GM13976 (cell line): ENCODE data around the gene RAB36.

Source experiments
- DNase-seq: peaks from one replicate; pipeline ENCODE4 v3.0.0; 2012; ENCODE audit warnings: low spot score
- in situ Hi-C: fragments of 300-500 bp; cut with MboI; formaldehyde crosslinking; loops from one replicate; pipeline ENCODE4 v1.12.0; 2022; ENCODE audit warnings: low sequenced_read_pairs, mixed read lengths, inconsistent platforms; ENCODE audit not compliant: unreplicated experiment
- TF ChIP-seq, protein P1 (sequence below): IDR thresholded peaks from 2 replicates; pipeline ENCODE4 v1.5.1; 2012; ENCODE audit warnings: borderline replicate concordance, mild to moderate bottlenecking; ENCODE audit not compliant: insufficient read depth; ENCODE audit errors: extremely low read depth, missing control alignments, control extremely low read depth

RAB36 gene

DNA sequence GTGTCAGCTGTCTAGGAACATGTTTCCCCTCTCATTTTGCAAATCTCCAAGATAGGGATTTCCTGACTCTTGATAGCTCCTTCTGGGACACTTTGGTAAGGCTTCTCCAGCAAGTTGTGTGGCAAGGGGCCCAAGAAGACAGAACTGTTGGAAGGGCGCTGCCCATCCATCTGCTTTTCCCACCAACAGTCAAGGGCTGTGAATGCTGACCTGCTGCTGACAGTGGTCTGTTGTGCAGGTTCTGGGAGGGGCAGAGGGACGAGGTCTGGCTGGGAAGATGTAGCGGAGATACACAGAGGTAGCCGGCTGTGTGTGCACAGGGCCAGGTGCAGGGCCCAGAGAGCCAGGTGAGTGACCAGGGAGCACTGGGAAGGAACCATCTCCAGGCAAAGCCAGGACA, 47.3 kb downstream of the RAB36 start:
- in situ Hi-C loops, result no loop called here
- DNase-seq, result no peak
- TF ChIP-seq, protein P1, sequence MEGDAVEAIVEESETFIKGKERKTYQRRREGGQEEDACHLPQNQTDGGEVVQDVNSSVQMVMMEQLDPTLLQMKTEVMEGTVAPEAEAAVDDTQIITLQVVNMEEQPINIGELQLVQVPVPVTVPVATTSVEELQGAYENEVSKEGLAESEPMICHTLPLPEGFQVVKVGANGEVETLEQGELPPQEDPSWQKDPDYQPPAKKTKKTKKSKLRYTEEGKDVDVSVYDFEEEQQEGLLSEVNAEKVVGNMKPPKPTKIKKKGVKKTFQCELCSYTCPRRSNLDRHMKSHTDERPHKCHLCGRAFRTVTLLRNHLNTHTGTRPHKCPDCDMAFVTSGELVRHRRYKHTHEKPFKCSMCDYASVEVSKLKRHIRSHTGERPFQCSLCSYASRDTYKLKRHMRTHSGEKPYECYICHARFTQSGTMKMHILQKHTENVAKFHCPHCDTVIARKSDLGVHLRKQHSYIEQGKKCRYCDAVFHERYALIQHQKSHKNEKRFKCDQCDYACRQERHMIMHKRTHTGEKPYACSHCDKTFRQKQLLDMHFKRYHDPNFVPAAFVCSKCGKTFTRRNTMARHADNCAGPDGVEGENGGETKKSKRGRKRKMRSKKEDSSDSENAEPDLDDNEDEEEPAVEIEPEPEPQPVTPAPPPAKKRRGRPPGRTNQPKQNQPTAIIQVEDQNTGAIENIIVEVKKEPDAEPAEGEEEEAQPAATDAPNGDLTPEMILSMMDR, result no peak

DNA sequence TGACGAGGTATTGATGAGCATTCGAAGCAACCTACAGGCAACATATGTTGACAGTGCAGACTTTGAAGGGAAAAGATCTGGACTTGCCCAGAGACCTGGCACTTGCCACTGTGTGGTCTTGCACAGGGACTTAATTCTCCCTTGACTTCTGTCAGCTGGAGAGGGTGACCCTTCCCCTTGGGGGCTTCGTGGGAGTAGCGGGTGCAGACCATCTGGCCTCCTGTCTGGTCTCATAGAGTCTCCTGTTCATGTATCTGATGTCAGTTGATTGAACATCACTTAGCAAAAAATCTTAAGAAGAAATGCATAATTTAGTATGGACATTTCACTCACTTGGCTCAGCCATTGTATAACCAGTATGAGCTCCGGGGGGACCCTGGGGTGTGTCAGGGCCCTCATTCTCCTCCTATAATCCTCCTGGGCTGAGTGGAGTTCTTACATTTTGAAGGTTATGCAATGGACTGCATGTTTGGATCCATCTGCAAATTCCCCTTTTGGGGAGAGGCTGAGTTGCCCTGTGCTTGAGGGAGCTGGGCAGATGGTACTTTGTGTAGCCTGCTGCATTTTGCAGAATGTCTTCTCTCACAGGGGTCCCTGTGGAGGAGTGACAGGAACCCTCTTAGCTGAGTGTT, 48.0 kb downstream of the RAB36 start:
- in situ Hi-C loops, result no loop called here
- TF ChIP-seq, protein P1, result no peak
- DNase-seq, result no peak

DNA sequence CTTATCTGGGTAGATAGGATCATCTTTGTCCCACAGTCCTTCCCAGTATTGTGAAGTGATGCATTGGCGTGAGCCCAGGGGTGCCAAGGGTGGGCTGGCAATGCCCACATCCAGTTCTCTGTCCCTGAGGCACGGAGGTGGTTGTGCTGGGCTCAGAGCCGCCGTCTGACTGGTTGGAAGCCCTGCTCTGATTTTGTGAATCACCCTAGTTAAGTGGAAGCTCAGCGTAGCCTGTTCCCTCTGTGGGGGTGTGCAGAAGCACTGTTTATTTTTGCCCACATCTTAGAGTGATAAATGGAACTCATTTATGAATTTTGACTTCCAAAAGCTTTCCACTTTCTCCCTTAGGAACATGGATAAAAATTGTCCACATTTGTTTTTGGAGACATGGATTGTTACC, 48.6 kb downstream of the RAB36 start:
- DNase-seq, result no peak
- in situ Hi-C loops, result no loop called here
- TF ChIP-seq, protein P1, result no peak

DNA sequence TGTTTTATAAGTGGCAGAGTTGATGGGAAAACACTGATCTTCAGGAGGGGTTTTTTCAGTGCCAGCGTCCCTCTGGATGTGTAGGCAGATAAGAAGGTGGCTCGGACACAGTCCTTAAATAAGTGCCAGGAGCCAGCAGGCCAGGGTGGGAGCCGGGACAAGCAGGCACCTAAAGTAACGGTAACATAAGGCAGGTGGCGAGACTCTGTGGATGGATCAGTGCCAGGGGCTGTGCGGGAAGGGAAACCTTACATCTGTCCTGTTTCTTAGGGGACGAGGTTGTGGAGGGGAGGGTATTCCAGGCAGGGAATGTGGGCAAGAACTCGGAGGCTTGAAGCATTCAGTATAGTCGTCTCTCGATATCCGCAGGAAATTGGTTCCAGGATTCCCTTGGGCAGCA, 50.9 kb downstream of the RAB36 start:
- in situ Hi-C loops, result no loop called here
- DNase-seq, result no peak
- TF ChIP-seq, protein P1, result no peak

DNA sequence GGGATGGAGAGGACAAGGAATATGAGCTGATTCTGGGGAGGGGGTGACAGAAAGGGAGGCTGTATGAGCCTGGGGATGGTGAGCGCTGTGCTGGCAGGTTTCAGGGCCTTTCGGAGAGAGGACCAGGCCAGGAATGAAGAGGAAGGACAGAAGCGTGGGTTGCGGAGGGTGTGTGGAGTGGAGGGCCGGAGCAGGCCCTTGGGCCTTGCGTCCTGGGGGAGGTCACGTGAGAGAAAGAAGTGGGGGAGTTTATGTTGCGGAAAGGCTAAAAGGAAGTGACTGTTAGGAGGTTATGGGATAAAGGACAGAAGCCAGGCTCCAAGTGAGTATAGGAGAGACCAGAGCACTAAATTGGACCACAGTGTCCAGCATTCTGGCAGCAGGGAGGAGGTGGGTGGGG, 52.6 kb downstream of the RAB36 start:
- in situ Hi-C loops, result no loop called here
- DNase-seq, result no peak
- TF ChIP-seq, protein P1, result no peak

DNA sequence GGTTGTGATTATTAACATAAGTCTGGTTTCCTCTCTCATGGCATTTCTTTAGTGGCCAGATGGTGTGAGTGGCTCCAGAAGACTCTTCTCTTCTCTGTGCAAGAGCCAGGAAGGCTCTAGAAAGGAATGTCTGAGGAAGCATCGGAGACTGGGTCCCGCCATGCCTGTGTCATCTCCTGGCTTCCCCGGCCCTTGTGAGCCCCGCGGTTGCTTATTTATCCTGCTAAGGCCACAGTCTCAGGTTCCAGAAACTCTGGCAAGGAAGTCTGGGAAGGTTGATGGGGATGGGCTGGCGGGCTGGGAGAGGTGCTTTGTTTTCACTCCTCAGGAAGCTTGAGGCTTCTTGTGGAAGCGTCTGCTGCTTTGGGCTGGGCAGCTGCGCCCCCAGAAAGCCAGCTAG, 53.9 kb downstream of the RAB36 start:
- DNase-seq, result no peak
- in situ Hi-C loops, result no loop called here
- TF ChIP-seq, protein P1, result no peak
